ENCODE data around the gene ADAT2.

DNA sequence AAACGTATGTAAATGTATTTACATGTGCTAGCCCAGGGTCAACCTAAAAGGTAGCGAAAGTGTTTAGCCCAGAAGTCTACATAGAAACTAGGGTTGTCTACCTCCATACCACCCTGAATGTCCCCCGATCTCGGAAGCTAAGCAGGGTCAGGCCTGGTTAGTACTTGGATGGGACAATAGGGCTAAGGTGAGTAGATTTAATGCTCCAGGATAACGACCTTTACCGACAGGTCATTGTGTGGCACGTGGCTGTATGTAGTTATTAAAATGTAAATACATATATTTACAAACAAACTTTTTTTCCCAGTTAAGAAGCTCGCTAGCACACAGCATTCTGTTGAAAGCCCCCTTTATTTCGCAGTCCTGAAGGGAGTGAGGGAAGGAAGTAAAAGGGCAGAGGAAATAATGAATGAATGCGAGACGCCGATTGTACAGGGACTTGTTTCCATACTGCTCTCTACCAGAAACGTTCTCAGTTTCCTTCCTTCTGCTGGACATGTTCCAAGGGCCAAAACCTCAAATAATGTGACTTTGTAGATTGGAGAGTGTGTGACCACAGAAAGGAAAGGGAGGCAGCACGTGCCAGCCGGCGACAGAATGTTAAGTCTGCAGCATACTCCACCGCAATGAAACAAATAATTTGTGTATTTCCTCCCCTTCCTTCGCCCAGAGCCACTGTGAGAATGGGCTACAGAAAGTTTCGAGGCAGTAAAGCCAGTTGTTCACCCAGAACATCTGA, 612 bp downstream of the ADAT2 start:
- no peak for TF ChIP-seq POLR2A (IDR thresholded peaks at IDR 0.05)
- TF ChIP-seq, protein P1, sequence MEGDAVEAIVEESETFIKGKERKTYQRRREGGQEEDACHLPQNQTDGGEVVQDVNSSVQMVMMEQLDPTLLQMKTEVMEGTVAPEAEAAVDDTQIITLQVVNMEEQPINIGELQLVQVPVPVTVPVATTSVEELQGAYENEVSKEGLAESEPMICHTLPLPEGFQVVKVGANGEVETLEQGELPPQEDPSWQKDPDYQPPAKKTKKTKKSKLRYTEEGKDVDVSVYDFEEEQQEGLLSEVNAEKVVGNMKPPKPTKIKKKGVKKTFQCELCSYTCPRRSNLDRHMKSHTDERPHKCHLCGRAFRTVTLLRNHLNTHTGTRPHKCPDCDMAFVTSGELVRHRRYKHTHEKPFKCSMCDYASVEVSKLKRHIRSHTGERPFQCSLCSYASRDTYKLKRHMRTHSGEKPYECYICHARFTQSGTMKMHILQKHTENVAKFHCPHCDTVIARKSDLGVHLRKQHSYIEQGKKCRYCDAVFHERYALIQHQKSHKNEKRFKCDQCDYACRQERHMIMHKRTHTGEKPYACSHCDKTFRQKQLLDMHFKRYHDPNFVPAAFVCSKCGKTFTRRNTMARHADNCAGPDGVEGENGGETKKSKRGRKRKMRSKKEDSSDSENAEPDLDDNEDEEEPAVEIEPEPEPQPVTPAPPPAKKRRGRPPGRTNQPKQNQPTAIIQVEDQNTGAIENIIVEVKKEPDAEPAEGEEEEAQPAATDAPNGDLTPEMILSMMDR (IDR thresholded peaks at IDR 0.05): no peak
